OCI-LY3 (cell line): Measurements from ENCODE around the gene CDH23.

Experiments
- H2AFZ ChIP-seq: fragments of 200-600, 300-600 bp; shearing (Covaris generic); 2 replicates; pipeline ENCODE4 v1.6.0; 2014; ENCODE audit warnings: antibody characterized with exemption, low read depth, low read length
- H3K27ac ChIP-seq: fragments of 200-600, 300-600 bp; sonication (generic); 2 replicates; pipeline ENCODE4 v1.5.1; 2014; ENCODE audit warnings: mild to moderate bottlenecking, low read length, moderate library complexity, mixed read lengths
- H3K27me3 ChIP-seq: fragments of 200-600, 300-600 bp; sonication (generic); 2 replicates; pipeline ENCODE4 v1.6.1; 2014; ENCODE audit warnings: low read depth, low read length, mixed read lengths
- H3K36me3 ChIP-seq: fragments of 200-600, 300-600 bp; sonication (generic); replicated peaks from 2 replicates; pipeline ENCODE3; 2014; ENCODE audit warnings: low read depth, low read length, mixed read lengths
- H3K4me1 ChIP-seq: fragments of 300-600, 200-600 bp; sonication (generic); 2 replicates; pipeline ENCODE4 v1.6.1; 2014; ENCODE audit warnings: low read length, mixed read lengths
- H3K4me2 ChIP-seq: fragments of 200-600, 300-600 bp; sonication (generic); 2 replicates; pipeline ENCODE4 v1.6.1; 2014; ENCODE audit warnings: low read length, mixed read lengths
- H3K4me3 ChIP-seq: fragments of 300-600, 200-600 bp; sonication (generic); 2 replicates; pipeline ENCODE4 v1.5.1; 2014; ENCODE audit warnings: antibody characterized with exemption, mild to moderate bottlenecking, low read length, moderate library complexity
- H3K79me2 ChIP-seq: fragments of 300-600, 200-600 bp; shearing (Covaris generic); 2 replicates; pipeline ENCODE4 v1.6.1; 2014; ENCODE audit warnings: mild to moderate bottlenecking, low read length, mixed read lengths
- H3K9ac ChIP-seq: fragments of 300-600, 200-600 bp; shearing (Covaris generic); 2 replicates; pipeline ENCODE4 v1.6.0; 2014; ENCODE audit warnings: mild to moderate bottlenecking, low read length, moderate library complexity
- H3K9me3 ChIP-seq: fragments of 200-600, 300-600 bp; shearing (Covaris generic); 2 replicates; pipeline ENCODE4 v1.6.1; 2014; ENCODE audit warnings: low read length, mixed read lengths; ENCODE audit not compliant: insufficient read depth
- H4K20me1 ChIP-seq: fragments of 200-600, 300-600 bp; sonication (generic); 2 replicates; pipeline ENCODE4 v1.6.1; 2016; ENCODE audit warnings: low read length, mixed read lengths; ENCODE audit not compliant: insufficient read depth
- CTCF ChIP-seq: fragments of 200-600, 300-600 bp; sonication (generic); IDR thresholded peaks from 2 replicates; pipeline ENCODE4 v1.5.1; 2014; ENCODE audit warnings: antibody characterized with exemption, low read length, low read depth
- EZH2phosphoT487 ChIP-seq: fragments of 200-600 bp; shearing (Covaris generic); IDR thresholded peaks from 2 replicates; pipeline ENCODE4 v1.6.1; 2018; ENCODE audit warnings: antibody characterized with exemption, mixed run types, low read depth

Gene CDH23

DNA sequence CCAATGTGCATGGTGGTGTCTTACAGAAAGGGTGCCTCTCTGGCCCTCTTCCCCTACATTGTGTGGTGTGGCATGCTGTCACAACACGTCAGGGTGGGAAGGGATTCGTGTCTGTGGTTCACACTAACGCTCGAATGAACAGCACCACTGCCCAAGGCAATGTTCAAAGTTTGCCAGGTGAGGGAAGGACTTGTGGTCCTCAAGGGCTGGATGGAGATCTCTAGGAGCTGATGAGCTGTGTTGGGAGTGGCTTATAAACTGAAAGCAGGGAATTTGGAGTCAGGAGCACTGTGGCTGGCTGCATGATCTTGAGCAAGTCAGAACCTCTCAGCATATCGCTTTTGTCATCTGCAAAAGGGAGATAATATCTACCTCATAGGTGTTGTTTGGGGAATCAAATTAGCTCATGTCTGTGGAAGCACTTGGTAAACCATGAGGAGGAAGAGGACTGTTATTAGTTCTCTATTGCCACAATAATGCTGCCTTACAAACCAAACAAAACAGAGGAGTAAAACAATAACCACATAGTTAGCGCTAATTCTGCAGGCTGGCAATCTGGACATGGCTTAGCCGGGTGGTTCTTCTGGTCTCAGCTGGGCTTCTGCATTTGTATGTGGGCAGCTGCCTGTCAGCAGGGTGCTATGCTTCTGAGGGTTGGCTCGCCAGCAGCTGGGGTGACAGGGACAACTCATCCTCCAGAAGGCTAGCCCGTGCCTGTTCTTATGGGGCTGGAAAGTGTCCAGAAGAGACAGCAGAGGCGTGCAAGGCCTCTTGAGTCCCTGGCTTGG, 345.8 kb downstream of the CDH23 start:
- H3K79me2 ChIP-seq = no peaks in the 10 kb centered on the region
- no peak overlapping the region for H3K4me3 ChIP-seq
- peaks cover 6% of the 10 kb centered on the region for H3K4me1 ChIP-seq
- H3K4me2 ChIP-seq = no peak overlapping the region
- TF ChIP-seq CTCF = no peak
- TF ChIP-seq EZH2phosphoT487 = no peak
- H3K27ac ChIP-seq = no peak overlapping the region
- no peak overlapping the region for H3K9ac ChIP-seq
- no peaks in the 10 kb centered on the region for H4K20me1 ChIP-seq
- H2AFZ ChIP-seq = no peak overlapping the region
- H3K36me3 ChIP-seq = no peaks in the 10 kb centered on the region
- H3K27me3 ChIP-seq = no peaks in the 10 kb centered on the region
- no peaks in the 10 kb centered on the region for H3K9me3 ChIP-seq

DNA sequence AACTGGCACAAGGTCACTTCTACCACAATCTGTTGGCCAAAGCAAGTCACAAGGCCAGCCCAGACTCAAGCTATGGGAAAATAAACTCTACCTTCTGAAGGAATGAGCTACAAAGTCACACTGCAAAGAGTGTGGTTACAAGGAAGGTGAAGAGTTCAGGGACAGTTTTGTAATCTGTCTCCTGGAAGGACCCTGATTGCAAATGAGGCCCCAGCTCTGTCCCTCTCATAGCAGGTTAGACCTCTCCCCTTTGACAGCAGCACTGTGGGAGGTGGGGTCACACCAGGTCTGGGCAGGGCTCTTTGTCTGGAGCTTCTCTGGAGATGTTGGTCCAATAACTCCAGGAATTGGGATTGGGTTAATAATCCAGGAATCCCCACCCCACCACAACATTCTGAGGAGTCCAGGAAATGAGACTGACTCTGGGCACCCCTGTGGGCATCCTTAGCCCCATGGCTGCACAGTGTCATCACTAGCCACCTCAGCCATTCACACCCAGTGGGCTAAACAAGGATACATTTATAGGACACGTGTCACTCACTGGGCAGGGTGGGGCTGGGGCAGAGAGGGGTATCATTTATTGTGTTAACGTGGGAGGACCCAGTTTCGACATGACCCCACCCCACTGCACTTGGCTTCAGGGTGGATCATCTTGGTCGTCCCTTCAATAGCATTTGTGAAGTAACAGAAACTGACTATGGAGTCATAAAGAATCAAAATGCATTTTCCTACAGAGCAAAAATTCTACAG, 346.5 kb downstream of the CDH23 start:
- Histone ChIP-seq H3K27me3 (no peaks in the 10 kb centered on the region), H3K4me3 (no peak overlapping the region), H3K4me2 (no peak overlapping the region), H3K9me3 (no peaks in the 10 kb centered on the region), H4K20me1 (no peaks in the 10 kb centered on the region), H2AFZ (no peak overlapping the region), H3K27ac (no peak overlapping the region), H3K4me1 (peaks cover 13% of the 10 kb centered on the region), H3K36me3 (no peaks in the 10 kb centered on the region), H3K9ac (no peak overlapping the region), H3K79me2 (no peaks in the 10 kb centered on the region)
- TF ChIP-seq EZH2phosphoT487 (no peak), CTCF (no peak)

DNA sequence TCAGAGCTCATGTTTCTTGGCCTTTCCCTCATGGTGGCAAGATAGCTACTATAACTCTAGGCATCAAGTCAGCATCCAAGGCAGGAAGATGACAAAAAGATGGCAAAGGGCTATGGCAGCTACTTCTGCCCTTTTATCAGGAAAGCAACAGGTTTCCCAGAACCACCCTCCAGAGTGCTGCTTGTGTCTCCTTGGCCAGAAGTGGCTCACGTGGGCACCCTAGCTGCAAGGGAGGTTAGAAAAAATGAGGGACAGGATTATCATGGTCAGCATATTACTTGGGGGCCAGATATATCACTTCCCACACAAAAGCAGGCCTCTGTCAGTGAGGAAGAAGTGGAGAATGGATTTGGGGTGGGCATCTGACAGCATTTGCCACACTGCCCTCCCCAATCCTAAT, 347.1 kb downstream of the CDH23 start:
- TF ChIP-seq CTCF (no peak), EZH2phosphoT487 (no peak)
- Histone ChIP-seq H3K27ac (no peak overlapping the region), H3K36me3 (no peaks in the 10 kb centered on the region), H3K79me2 (no peaks in the 10 kb centered on the region), H3K27me3 (no peaks in the 10 kb centered on the region), H2AFZ (no peak overlapping the region), H3K4me3 (no peak overlapping the region), H3K9me3 (no peaks in the 10 kb centered on the region), H3K4me2 (no peak overlapping the region), H4K20me1 (no peaks in the 10 kb centered on the region), H3K9ac (no peak overlapping the region), H3K4me1 (peaks cover 19% of the 10 kb centered on the region)

- Histone ChIP-seq H3K79me2 (no peaks in the 10 kb centered on the region), H3K36me3 (no peaks in the 10 kb centered on the region), H3K9me3 (no peaks in the 10 kb centered on the region), H3K27ac (no peak overlapping the region), H2AFZ (no peak overlapping the region), H3K4me3 (no peak overlapping the region), H3K4me2 (no peak overlapping the region), H3K27me3 (no peaks in the 10 kb centered on the region), H3K4me1 (peaks cover 25% of the 10 kb centered on the region), H3K9ac (no peak overlapping the region), H4K20me1 (no peaks in the 10 kb centered on the region)
- no peak for TF ChIP-seq CTCF
- no peak for TF ChIP-seq EZH2phosphoT487
These were observed 348.4 kb downstream of the CDH23 start for GRCh38 chr10:71744897-71745663.
